GM12873 (cell line): Measurements from ENCODE around the gene JARID2.

Experiments used
- TF ChIP-seq, protein P1 (sequence below): IDR thresholded peaks from 2 replicates; pipeline ENCODE4 v1.5.1; 2012; ENCODE audit warnings: low read depth, mild to moderate bottlenecking, moderate library complexity, low read length, control low read depth; ENCODE audit not compliant: insufficient read depth; ENCODE audit errors: missing control alignments

Gene JARID2

DNA sequence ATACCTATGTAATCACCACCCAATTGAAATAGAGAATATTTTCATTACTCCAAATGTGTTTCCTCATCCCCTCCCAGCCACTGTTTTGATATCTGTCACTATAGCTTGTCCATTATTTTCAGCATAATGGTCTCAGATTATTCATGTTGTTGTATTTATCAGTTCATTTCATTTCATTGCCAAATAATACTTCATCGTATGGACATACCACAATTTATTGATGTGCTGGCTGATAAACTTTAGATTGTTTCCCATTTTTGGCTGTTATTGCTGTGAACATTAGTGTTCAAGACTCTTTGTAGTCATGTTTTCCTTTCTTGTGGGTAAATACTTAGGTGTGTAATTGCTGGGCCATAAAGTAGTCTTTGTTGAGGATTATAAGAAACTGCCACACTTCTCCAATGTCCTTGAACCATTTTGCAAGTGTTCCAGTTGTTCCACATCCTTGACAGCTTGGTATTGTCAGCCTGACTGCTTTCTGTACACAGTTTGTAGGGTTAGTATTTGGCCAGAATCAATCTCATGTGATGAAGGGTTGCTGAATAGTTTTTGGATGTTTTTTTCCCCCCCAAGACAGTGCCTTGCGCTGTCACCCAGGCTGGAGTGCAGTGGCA, 44.3 kb downstream of the JARID2 start:
- TF ChIP-seq, protein P1, sequence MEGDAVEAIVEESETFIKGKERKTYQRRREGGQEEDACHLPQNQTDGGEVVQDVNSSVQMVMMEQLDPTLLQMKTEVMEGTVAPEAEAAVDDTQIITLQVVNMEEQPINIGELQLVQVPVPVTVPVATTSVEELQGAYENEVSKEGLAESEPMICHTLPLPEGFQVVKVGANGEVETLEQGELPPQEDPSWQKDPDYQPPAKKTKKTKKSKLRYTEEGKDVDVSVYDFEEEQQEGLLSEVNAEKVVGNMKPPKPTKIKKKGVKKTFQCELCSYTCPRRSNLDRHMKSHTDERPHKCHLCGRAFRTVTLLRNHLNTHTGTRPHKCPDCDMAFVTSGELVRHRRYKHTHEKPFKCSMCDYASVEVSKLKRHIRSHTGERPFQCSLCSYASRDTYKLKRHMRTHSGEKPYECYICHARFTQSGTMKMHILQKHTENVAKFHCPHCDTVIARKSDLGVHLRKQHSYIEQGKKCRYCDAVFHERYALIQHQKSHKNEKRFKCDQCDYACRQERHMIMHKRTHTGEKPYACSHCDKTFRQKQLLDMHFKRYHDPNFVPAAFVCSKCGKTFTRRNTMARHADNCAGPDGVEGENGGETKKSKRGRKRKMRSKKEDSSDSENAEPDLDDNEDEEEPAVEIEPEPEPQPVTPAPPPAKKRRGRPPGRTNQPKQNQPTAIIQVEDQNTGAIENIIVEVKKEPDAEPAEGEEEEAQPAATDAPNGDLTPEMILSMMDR = no peak

DNA sequence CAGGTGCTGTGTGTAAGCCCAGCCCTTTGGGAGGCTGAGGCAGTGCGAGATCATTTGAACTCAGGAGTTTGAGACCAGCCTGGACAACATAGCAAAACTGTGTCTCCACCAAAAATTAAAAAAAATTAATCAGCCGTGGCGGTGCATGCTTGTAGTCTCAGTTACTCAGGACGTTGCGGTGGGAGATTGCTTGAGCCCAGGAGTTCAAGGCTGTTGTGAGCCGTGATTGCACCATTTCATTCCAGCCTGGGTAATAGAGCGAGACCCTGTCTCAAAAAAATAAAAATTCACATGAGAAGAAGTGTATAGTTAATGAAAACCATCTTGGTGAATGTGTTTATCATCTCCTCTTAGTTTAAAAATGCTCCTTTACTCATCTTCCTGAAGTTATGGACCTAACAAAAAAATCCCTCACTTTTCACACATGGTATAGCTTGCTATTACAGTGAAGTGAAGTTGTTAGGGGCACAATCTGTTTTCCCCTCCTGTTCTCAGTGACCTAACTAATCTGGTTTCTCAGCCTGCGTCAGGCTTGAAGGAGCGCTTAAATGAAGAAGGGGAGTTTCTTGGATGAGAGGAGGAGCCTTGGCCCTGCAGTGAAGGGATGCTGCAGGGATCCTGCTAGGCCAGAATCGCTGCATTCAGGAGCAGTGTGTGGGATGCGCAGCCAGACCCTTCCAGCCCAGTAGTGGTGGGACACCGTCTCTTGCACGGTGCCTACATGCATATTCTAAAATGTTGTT, 45.3 kb downstream of the JARID2 start:
- TF ChIP-seq, protein P1 = no peak

DNA sequence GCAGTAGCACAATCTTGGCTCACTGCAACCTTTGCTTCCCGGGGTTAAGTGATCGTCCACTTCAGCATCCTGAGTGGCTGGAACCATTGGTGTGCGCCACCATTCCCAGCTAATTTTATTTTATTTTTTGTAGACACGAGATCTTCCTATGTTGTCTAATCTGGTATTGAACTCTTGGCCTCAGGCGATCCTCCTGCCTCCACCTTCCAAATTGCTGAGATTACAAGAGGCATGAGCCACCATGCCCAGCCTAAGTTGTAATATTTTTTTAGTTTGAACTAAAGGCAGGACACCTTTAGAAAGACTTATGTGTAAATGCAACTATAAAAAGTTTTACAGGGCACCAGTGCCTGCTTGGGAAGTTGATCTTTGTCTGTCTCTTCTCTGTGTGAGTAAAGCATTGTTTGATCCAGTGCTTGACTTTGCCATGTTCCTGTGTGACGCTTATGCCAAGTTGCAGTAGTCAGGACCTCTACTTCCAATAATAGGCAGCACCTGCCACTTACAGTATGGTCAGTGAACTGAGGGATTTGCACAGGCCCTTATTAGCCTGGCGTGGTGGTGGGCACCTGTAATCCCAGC, 46.9 kb downstream of the JARID2 start:
- TF ChIP-seq, protein P1 = no peak

DNA sequence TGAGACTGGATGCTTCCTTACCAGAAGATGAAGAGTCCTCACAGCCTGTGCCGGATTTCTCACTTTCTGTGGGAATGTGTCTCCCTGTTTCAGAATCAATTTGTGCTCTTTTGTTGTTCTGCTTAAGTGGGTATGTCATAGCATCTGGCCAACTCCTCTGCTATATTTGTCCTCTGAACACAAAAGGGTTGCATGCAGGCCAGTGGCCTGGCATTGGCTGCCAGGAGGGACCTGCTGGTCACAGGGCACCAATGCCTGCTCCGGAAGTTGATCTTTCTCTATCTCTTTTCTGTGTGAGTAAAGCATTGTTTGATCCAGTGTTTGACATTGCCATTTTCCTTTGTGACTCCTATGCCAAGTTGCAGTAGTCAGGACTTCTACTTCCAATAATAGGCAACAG, 47.8 kb downstream of the JARID2 start:
- TF ChIP-seq, protein P1 = no peak

DNA sequence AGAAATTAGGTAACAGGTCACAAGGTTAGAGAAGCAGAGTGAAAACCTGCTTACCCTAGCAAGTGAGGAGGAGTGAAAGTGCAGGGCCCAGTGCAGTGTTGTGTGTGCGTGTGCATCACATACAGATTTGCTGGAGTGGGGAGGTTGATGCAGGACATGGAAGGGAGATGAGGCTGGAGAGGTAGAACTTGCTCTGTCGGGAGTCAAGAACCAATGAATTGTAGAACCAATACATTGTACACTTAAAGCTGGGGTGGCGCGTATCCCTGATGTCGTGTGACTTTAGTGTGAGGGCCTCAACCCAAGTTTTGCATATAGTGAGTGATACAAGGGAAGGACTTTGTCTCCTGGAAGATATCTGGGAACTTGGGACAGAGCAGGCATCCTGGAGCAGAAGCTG, 48.6 kb downstream of the JARID2 start:
- TF ChIP-seq, protein P1 = no peak

DNA sequence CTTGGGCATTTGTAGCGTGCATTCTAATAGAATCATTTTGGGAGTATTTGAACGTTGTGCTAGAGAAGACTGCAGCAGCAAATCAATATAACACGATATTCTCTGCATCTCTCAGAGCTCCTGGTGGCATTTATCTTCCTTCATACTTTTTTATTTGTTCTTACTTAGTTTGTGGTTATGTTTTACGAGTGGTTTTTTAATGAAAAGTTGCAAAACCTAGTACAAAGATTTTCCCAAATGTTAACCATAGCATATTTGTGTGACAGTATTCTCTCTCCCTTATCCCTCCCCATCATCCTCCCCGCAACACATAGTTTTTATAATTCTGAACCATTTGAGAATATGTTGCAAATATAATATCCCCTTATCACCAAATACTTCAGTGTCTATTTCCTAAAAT, 50.4 kb downstream of the JARID2 start:
- TF ChIP-seq, protein P1 = no peak

DNA sequence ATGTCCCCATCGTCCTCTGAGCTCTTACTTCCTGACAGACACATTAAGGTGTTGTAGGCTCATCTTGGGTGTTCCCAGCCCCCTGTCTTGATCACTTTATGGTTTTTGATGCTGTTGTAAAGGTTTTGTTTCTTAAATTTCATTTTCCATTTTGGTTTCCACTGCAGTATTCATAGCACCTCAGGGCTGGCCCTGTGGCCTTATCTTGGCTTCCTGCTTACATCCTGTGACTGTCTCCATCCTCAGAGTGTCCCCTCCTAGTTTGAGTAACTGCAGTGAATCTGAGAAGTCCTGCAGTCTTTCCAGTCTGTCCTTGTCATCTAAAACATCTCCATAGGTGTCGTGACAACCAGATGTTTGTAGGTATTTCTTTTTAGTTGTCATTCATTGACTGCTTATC, 50.9 kb downstream of the JARID2 start:
- TF ChIP-seq, protein P1 = no peak
